IMR-90 (cell line): ENCODE results near the gene MYL12B. TPM values are rescaled to one million over a fixed set of nuclear protein-coding genes. Genes with fewer than 3 reads are reported as not detected.

Experiments
- ATAC-seq: fragments of 200-7000 bp; cut with Tn5 transposase; 2 replicates; pipeline ENCODE4 v1.9.1; 2020; ENCODE audit warnings: low read depth, mild to moderate bottlenecking, moderate library complexity
- BruUV-seq: library from RNA; stranded (reverse); fragments of 400-500 nt; replicated peaks from 2 replicates; lab custom pipeline; 2021; lab: Mats Ljungman, UMichigan
- CTCF ChIA-PET: fragments of 300-600 bp; formaldehyde crosslinking; extraction: SDS; loops from one replicate; lab custom pipeline; 2021; ENCODE audit warnings: antibody characterized with exemption; lab: Yijun Ruan, JAX
- POLR2A ChIA-PET: fragments of 300-600 bp; sonication (Branson Sonifier 250); formaldehyde crosslinking; loops from one replicate; lab custom pipeline; 2022; ENCODE audit warnings: antibody characterized with exemption; ENCODE audit not compliant: unreplicated experiment; lab: Charles Lee
- DNase-seq: peaks from one replicate; pipeline ENCODE4 v3.0.0; 2013
- H2AFZ ChIP-seq: replicated peaks from 2 replicates; pipeline ENCODE3; 2013; ENCODE audit warnings: low read length, mild to moderate bottlenecking; ENCODE audit not compliant: poor library complexity
- H2AK5ac ChIP-seq: 2 replicates; pipeline ENCODE4 v1.6.1; 2013; ENCODE audit warnings: low read depth, low read length, inconsistent platforms
- H2AK9ac ChIP-seq: replicated peaks from 2 replicates; pipeline ENCODE3; 2013; ENCODE audit warnings: mild to moderate bottlenecking, low read depth, low read length, moderate library complexity; ENCODE audit not compliant: poor library complexity
- H2BK120ac ChIP-seq: 2 replicates; pipeline ENCODE4 v1.6.1; 2013; ENCODE audit warnings: low read depth, low read length, inconsistent platforms
- H2BK15ac ChIP-seq: 3 replicates; pipeline ENCODE4 v1.6.1; 2013; ENCODE audit warnings: low read depth, low read length, inconsistent platforms
- H2BK20ac ChIP-seq: 2 replicates; pipeline ENCODE4 v1.6.1; 2013; ENCODE audit warnings: low read depth, mild to moderate bottlenecking, inconsistent platforms, low read length, moderate library complexity
- H2BK5ac ChIP-seq: 2 replicates; pipeline ENCODE4 v1.6.1; 2013; ENCODE audit warnings: mild to moderate bottlenecking, low read depth, low read length, inconsistent platforms; ENCODE audit not compliant: poor library complexity, severe bottlenecking
- H3K14ac ChIP-seq: replicated peaks from 2 replicates; pipeline ENCODE4 v1.6.1; 2013; ENCODE audit warnings: low read depth, low read length, inconsistent platforms
- H3K18ac ChIP-seq: 2 replicates; pipeline ENCODE4 v1.6.1; 2013; ENCODE audit warnings: low read depth, low read length, control low read depth
- H3K23ac ChIP-seq: 2 replicates; pipeline ENCODE4 v1.6.1; 2013; ENCODE audit warnings: low read depth, low read length, inconsistent platforms
- H3K27ac ChIP-seq: 2 replicates; pipeline ENCODE4 v1.5.1; 2013; ENCODE audit warnings: mild to moderate bottlenecking, control low read depth, low read length; ENCODE audit not compliant: insufficient read depth
- H3K27me3 ChIP-seq: 2 replicates; pipeline ENCODE4 v1.6.1; 2013; ENCODE audit warnings: low read length; ENCODE audit not compliant: control insufficient read depth, insufficient read depth
- H3K36me3 ChIP-seq: 2 replicates; pipeline ENCODE4 v1.6.1; 2013; ENCODE audit warnings: low read length, mixed read lengths; ENCODE audit not compliant: control insufficient read depth, insufficient read depth
- H3K4ac ChIP-seq: 2 replicates; pipeline ENCODE4 v1.6.1; 2013; ENCODE audit warnings: low read depth, low read length, inconsistent platforms
- H3K4me1 ChIP-seq: 2 replicates; pipeline ENCODE4 v1.6.1; 2013; ENCODE audit warnings: low read length, mixed read lengths; ENCODE audit not compliant: control insufficient read depth, insufficient read depth
- H3K4me2 ChIP-seq: 2 replicates; pipeline ENCODE4 v1.6.1; 2013; ENCODE audit warnings: low read depth, mild to moderate bottlenecking, control low read depth, low read length, moderate library complexity
- H3K4me3 ChIP-seq: 2 replicates; pipeline ENCODE4 v1.5.1; 2013; ENCODE audit warnings: low read depth, mild to moderate bottlenecking, control low read depth, low read length, moderate library complexity; ENCODE audit not compliant: insufficient read depth
- H3K56ac ChIP-seq: 2 replicates; pipeline ENCODE4 v1.6.1; 2013; ENCODE audit warnings: low read length, inconsistent platforms; ENCODE audit not compliant: insufficient read depth; ENCODE audit errors: extremely low read depth
- H3K79me1 ChIP-seq, 2 experiments: 2 replicates each; pipeline ENCODE4 v1.6.1; 2013; ENCODE audit warnings: low read length in 2 of 2, inconsistent platforms in 1 of 2, low read depth in 1 of 2
- H3K9ac ChIP-seq: 2 replicates; pipeline ENCODE4 v1.6.1; 2013; ENCODE audit warnings: low read depth, low read length, control low read depth
- H3K9me1 ChIP-seq: 2 replicates; pipeline ENCODE4 v1.6.1; 2013; ENCODE audit warnings: low read length, inconsistent platforms; ENCODE audit not compliant: insufficient read depth
- H3K9me3 ChIP-seq: 2 replicates; pipeline ENCODE4 v1.6.1; 2013; ENCODE audit warnings: low read length; ENCODE audit not compliant: control insufficient read depth, insufficient read depth
- H4K20me1 ChIP-seq: 2 replicates; pipeline ENCODE4 v1.6.1; 2013; ENCODE audit warnings: low read length, inconsistent platforms; ENCODE audit not compliant: insufficient read depth
- H4K5ac ChIP-seq: 2 replicates; pipeline ENCODE4 v1.6.1; 2013; ENCODE audit warnings: mild to moderate bottlenecking, low read depth, low read length, control low read depth
- H4K8ac ChIP-seq, 2 experiments: 2 replicates each; pipeline ENCODE4 v1.6.1; 2013; ENCODE audit warnings: low read depth in 2 of 2, low read length in 2 of 2, control low read depth in 1 of 2, inconsistent platforms in 1 of 2
- H4K91ac ChIP-seq: 2 replicates; pipeline ENCODE4 v1.6.1; 2013; ENCODE audit warnings: low read depth, low read length, inconsistent platforms; ENCODE audit not compliant: insufficient read depth
- MXI1 ChIP-seq: IDR thresholded peaks from 2 replicates; pipeline ENCODE4 v1.6.1; 2012; ENCODE audit warnings: low read depth, mild to moderate bottlenecking, low read length, moderate library complexity, borderline replicate concordance
- RCOR1 ChIP-seq: IDR thresholded peaks from 2 replicates; pipeline ENCODE4 v1.6.1; 2012; ENCODE audit warnings: mild to moderate bottlenecking, low read length, improper control_type of control experiment; ENCODE audit not compliant: insufficient replicate concordance
- WGBS, 2 experiments: methylation state at CpG; one replicate each; pipeline versions ENCODE4 v1.1.5 to v1.1.7; 2013; ENCODE audit warnings: missing lambda C conversion rate in 2 of 2; ENCODE audit not compliant: insufficient read length in 1 of 2; ENCODE audit errors: extremely low coverage in 2 of 2; 5-methylcytosine and 5-hydroxymethylcytosine counted together
- dilution Hi-C: fragments of 300-500 bp; cut with HindIII; formaldehyde crosslinking; loops from one replicate; pipeline ENCODE4 v1.14.3; 2018; ENCODE audit warnings: low sequenced_read_pairs; ENCODE audit not compliant: unreplicated experiment
- in situ Hi-C: fragments of 300-500 bp; cut with MboI; formaldehyde crosslinking; loops from 3 replicates; pipeline ENCODE4 v1.14.3; 2019; ENCODE audit warnings: low sequenced_read_pairs, inconsistent platforms, mixed read lengths
- intact Hi-C: fragments of 100-400 bp; cut with micrococcal nuclease; formaldehyde crosslinking; loops from 2 replicates; pipeline ENCODE4 v1.10.0; 2022
- polyA plus RNA-seq, 3 experiments: library from polyadenylated mRNA; depleted of rRNA; stranded (reverse); fragments of >200 nt; gene quantifications; 2 replicates each; pipeline ENCODE4 v1.2.3, GENCODE V29; 2012; ENCODE audit warnings: low replicate concordance in 1 of 3
- total RNA-seq: library from RNA; depleted of rRNA; stranded (reverse); fragments of >200 nt; gene quantifications from 2 replicates; pipeline ENCODE4 v1.2.3, GENCODE V29; 2012

Gene MYL12B
- total and polyA plus RNA-seq, 2 of the 4 experiments (the other 2 are of a cell fraction), result 692 to 816 TPM

GRCh38 chr18:3262234-3263131 lies 550 bp downstream of the MYL12B start:
- Histone ChIP-seq H2BK120ac (peak overlapping the region; percentile 17; the same call in 1 of the 2 replicates), H2AFZ (peak overlapping the region; percentile 92), H3K18ac (peak overlapping the region; percentile 78), H3K23ac (peak overlapping the region; percentile 83; the same call in 1 of the 2 replicates), H4K8ac (peak overlapping the region; percentile 78 to 100; a peak in 3 of 4 replicates), H2AK9ac (peak overlapping the region; percentile 98), H2AK5ac (peak overlapping the region; percentile 98), H3K4me3 (peak overlapping the region; percentile 87), H3K79me1 (peaks cover 19 to 60% of the 10 kb centered on the region in 2 experiments; a peak in 3 of 4 replicates), H3K56ac (peak overlapping the region; percentile 88), H4K20me1 (peaks cover 49% of the 10 kb centered on the region), H3K9me3 (no peaks in the 10 kb centered on the region), H4K5ac (peak overlapping the region; percentile 79; the same call in 1 of the 2 replicates), H2BK15ac (peak overlapping the region; percentile 28; the same call in 1 of the 3 replicates), H3K4me1 (peaks cover 12% of the 10 kb centered on the region), H3K14ac (peak overlapping the region; percentile 99), H3K4ac (peak overlapping the region; percentile 86), H2BK5ac (peak overlapping the region; percentile 100), H4K91ac (peak overlapping the region; percentile 63), H3K27me3 (no peaks in the 10 kb centered on the region), H3K27ac (peak overlapping the region; percentile 99), H3K36me3 (peaks cover 9% of the 10 kb centered on the region), H3K4me2 (peak overlapping the region; percentile 98), H3K9ac (peak overlapping the region; percentile 99), H3K9me1 (peaks cover 17% of the 10 kb centered on the region), H2BK20ac (no peak overlapping the region)
- ChIA-PET POLR2A (interaction anchor here (0.5 to 0.7 kb wide), 3 partner anchors 213 to 510 kb away, joined by 3 to 6 read pairs (median 3); no protein-coding TSS in a partner anchor), CTCF (interaction anchor here (0.6 kb wide), 1 partner anchor 429 kb away, joined by 3 read pairs; no protein-coding TSS in a partner anchor)
- peak; percentile 28; the same call in 1 of the 2 replicates for TF ChIP-seq MXI1
- TF ChIP-seq RCOR1, result no peak
- 2% methylated on average over 10 of the region's 69 CpGs; no CpG with 5 or more reads in 1 of the 2 experiments for WGBS, 2 experiments
- no TSS peak for BruUV-seq
- ATAC-seq (peak; percentile 30), DNase-seq (no peak)
- intact Hi-C loops, result loop anchor here (5.0 kb wide), 2 partner anchors 190 to 340 kb away; partner anchors contain the start of gene TGIF1
- dilution Hi-C loops, result no loop called here
- in situ Hi-C loops, result no loop called here
